Fibroblast of lung (primary cell): ENCODE measurements around the gene ZNF474. TPM values are rescaled to one million over a fixed set of nuclear protein-coding genes. Genes with fewer than 3 reads are reported as not detected.
"Not testable (repeated sequence)": the region's sequence is repeated elsewhere in the genome, so short reads cannot be mapped to it uniquely, and the experiment has no call there.

ENCODE experiments used
- DNase-seq, 2 donors: peaks; one replicate each; pipeline versions ENCODE4 v3.0.0 to v3.0.0-alpha.2; 2010; ENCODE audit warnings: low read depth in 2 of 2
- H2AFZ ChIP-seq: 2 replicates; pipeline ENCODE4 v1.5.1; 2012; ENCODE audit warnings: low read length, control low read depth, inconsistent platforms
- H3K27ac ChIP-seq: 2 replicates; pipeline ENCODE4 v1.5.1; 2011; ENCODE audit warnings: low read length, control low read depth; ENCODE audit not compliant: insufficient read depth
- H3K27me3 ChIP-seq: 2 replicates; pipeline ENCODE4 v1.5.1; 2011; ENCODE audit warnings: mild to moderate bottlenecking, low read length; ENCODE audit not compliant: control insufficient read depth, insufficient read depth
- H3K36me3 ChIP-seq: 2 replicates; pipeline ENCODE4 v1.5.1; 2011; ENCODE audit warnings: low read length; ENCODE audit not compliant: control insufficient read depth, insufficient read depth
- H3K4me1 ChIP-seq: 2 replicates; pipeline ENCODE4 v1.5.1; 2011; ENCODE audit warnings: low read length; ENCODE audit not compliant: control insufficient read depth, insufficient read depth; ENCODE audit errors: extremely low read depth
- H3K4me2 ChIP-seq: 2 replicates; pipeline ENCODE4 v1.5.1; 2011; ENCODE audit warnings: low read length, control low read depth; ENCODE audit not compliant: insufficient read depth; ENCODE audit errors: extremely low read depth
- H3K4me3 ChIP-seq, 4 experiments: fragments of 200-600 bp in 1 of 4; sonication (generic) in 1 of 4; replicated peaks in 1 of 4; 2 replicates each; pipeline ENCODE4 v1.5.1; 2011 to 2016; ENCODE audit warnings: low read length in 4 of 4, low read depth in 3 of 4, mild to moderate bottlenecking in 3 of 4, control low read depth in 2 of 4, inconsistent platforms in 1 of 4, mixed read lengths in 1 of 4; ENCODE audit not compliant: insufficient read depth in 1 of 4; ENCODE audit errors: control extremely low read depth in 1 of 4
- H3K79me2 ChIP-seq: 2 replicates; pipeline ENCODE4 v1.5.1; 2012; ENCODE audit warnings: mild to moderate bottlenecking, low read length, inconsistent platforms; ENCODE audit not compliant: control insufficient read depth, insufficient read depth
- H3K9ac ChIP-seq: 2 replicates; pipeline ENCODE4 v1.5.1; 2011; ENCODE audit warnings: mild to moderate bottlenecking, low read length, control low read depth; ENCODE audit not compliant: insufficient read depth
- H3K9me3 ChIP-seq: 2 replicates; pipeline ENCODE4 v1.5.1; 2012; ENCODE audit warnings: low read depth, low read length; ENCODE audit not compliant: control insufficient read depth, insufficient read depth
- H4K20me1 ChIP-seq: 2 replicates; pipeline ENCODE4 v1.5.1; 2011; ENCODE audit warnings: low read length; ENCODE audit not compliant: control insufficient read depth, insufficient read depth; ENCODE audit errors: extremely low read depth
- CTCF ChIP-seq, 2 donors: IDR thresholded peaks in 1 of 2; conservative IDR thresholded peaks in 1 of 2; 1 replicate in 1 of 2; 2 replicates in 1 of 2; pipeline ENCODE4 v1.5.1; 2011 to 2012; ENCODE audit warnings: low read length in 2 of 2, control low read depth in 1 of 2, inconsistent platforms in 1 of 2, low read depth in 1 of 2, mild to moderate bottlenecking in 1 of 2
- EZH2 ChIP-seq: IDR thresholded peaks from 2 replicates; pipeline ENCODE4 v1.5.1; 2012; ENCODE audit warnings: low read length, control low read depth, mild to moderate bottlenecking; ENCODE audit errors: missing control alignments
- polyA plus RNA-seq, 2 donors: library from polyadenylated mRNA; depleted of rRNA in 1 of 2; stranded (reverse) in 1 of 2; unstranded in 1 of 2; fragments of >200 nt; gene quantifications; 2 replicates each; pipeline ENCODE4 v1.2.1, GENCODE V29; 2011 to 2012; ENCODE audit warnings: missing spikeins in 1 of 2
- total RNA-seq: library from RNA; depleted of rRNA; stranded (reverse); fragments of >200 nt; gene quantifications from 2 replicates; pipeline ENCODE4 v1.2.1, GENCODE V29; 2014

Gene ZNF474
- total and polyA plus RNA-seq, 2 donors (not counting 1 experiment from before 2014, with no cell fraction given) = 0.17 to 0.20 TPM

- TF ChIP-seq CTCF (conservative IDR thresholded peaks at IDR 0.05 in 1 of 2, IDR thresholded peaks at IDR 0.05 in 1 of 2; ENCODE audit: low read depth in 1 of 2, low read length in 2 of 2) (no peak), EZH2 (no peak)
- H3K36me3 ChIP-seq = no peaks in the 10 kb centered on the region
- peaks cover 23% of the 10 kb centered on the region for H3K4me1 ChIP-seq
- peak overlapping the region; percentile 50 for H3K4me2 ChIP-seq
- DNase-seq = peak; percentile 70 to 92
- no peak overlapping the region for H3K9ac ChIP-seq
- H3K4me3 ChIP-seq = peak overlapping the region in 1 of 4 experiments; percentile 34
- H3K27me3 ChIP-seq = no peaks in the 10 kb centered on the region
- peak overlapping the region; percentile 23 for H3K27ac ChIP-seq
- H3K9me3 ChIP-seq = no peaks in the 10 kb centered on the region
- H3K79me2 ChIP-seq = no peaks in the 10 kb centered on the region
- no peak overlapping the region for H2AFZ ChIP-seq
- no peaks in the 10 kb centered on the region for H4K20me1 ChIP-seq
Measured at GRCh38 chr5:122093415-122094180, 35.7 kb upstream of the ZNF474 start.

GRCh38 chr5:122094251-122094650 lies 35.1 kb upstream of the ZNF474 start:
- H3K4me2 ChIP-seq = peak overlapping the region; percentile 50
- not testable (repeated sequence) for H3K36me3 ChIP-seq, H2AFZ ChIP-seq, H3K4me3 ChIP-seq, DNase-seq, H3K9me3 ChIP-seq, H3K27me3 ChIP-seq, H4K20me1 ChIP-seq, H3K79me2 ChIP-seq, H3K9ac ChIP-seq
- H3K4me1 ChIP-seq = peaks cover 26% of the 10 kb centered on the region
- H3K27ac ChIP-seq = peak overlapping the region; percentile 23

GRCh38 chr5:122095158-122095557 lies 34.2 kb upstream of the ZNF474 start:
- no peak overlapping the region for H3K4me2 ChIP-seq

More at GRCh38 chr5:122095158-122095557, 34.2 kb upstream of the ZNF474 start:
- Histone ChIP-seq H3K36me3 (no peaks in the 10 kb centered on the region), H2AFZ (no peak overlapping the region), H3K27me3 (no peaks in the 10 kb centered on the region), H4K20me1 (no peaks in the 10 kb centered on the region), H3K4me3 (no peak overlapping the region), H3K9ac (no peak overlapping the region), H3K79me2 (no peaks in the 10 kb centered on the region), H3K4me1 (peaks cover 29% of the 10 kb centered on the region), H3K9me3 (no peaks in the 10 kb centered on the region), H3K27ac (no peak overlapping the region)
- TF ChIP-seq EZH2 (no peak), CTCF (conservative IDR thresholded peaks at IDR 0.05 in 1 of 2, IDR thresholded peaks at IDR 0.05 in 1 of 2; ENCODE audit: low read depth in 1 of 2, low read length in 2 of 2) (no peak)
- no peak for DNase-seq
